NT2/D1 (cell line): Measurements from ENCODE around the gene DNAJB8.

Experiments
- SUZ12 ChIP-seq: IDR thresholded peaks from 2 replicates; pipeline ENCODE4 v1.6.1; 2011; ENCODE audit not compliant: insufficient read length, insufficient read depth; ENCODE audit errors: extremely low read depth
- ZNF274 ChIP-seq: IDR thresholded peaks from 2 replicates; pipeline ENCODE4 v1.6.1; 2011; ENCODE audit warnings: mild to moderate bottlenecking, low read depth, low read length

DNA sequence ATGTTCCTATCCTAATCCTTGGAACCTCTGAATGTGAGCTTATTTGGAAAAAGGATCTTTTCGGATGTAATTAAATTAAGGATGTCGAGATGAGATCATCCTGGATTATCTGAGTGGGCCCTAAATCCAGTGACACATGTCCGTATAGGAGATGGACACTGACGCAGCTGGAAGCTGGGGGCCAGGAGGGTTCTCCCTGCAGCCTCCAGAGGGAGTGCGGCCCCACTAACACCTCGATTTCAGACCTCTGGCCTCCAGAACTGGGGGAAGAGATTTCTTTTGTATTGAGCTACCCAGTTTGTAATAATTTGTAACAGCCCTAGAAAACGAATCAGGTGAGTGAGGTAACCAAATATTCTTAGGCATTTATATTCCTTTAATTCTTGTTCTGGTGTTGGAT is 2.5 kb downstream of the DNAJB8 start:
- TF ChIP-seq ZNF274 (no peak), SUZ12 (no peak)
